Stimulated activated effector memory CD8-positive, alpha-beta T cell treated with anti-CD3 and anti-CD28 coated beads, Interleukin-12 subunit alpha, Interleukin-12 subunit beta, amount 100 ng/mL, for 72 hours (primary cell): ENCODE data around the gene MRPL11.

Experiments
- ATAC-seq: fragments of 150-1000 bp; cut with Tn5 transposase; 2 replicates; pipeline ENCODE4 v1.10.0; 2021
- DNase-seq, 2 donors: peaks; one replicate each; pipeline ENCODE4 v3.0.0; 2021 to 2022; ENCODE audit warnings: low spot score in 2 of 2
- H3K27ac Mint-ChIP-seq: one replicate; pipeline ENCODE4 v1.8.0; 2022; ENCODE audit warnings: mild to moderate bottlenecking, mixed read lengths
- H3K36me3 Mint-ChIP-seq: one replicate; pipeline ENCODE4 v1.8.0; 2022; ENCODE audit warnings: mild to moderate bottlenecking, mixed read lengths
- H3K4me1 Mint-ChIP-seq: one replicate; pipeline ENCODE4 v1.8.0; 2022; ENCODE audit warnings: mixed read lengths
- H3K4me3 Mint-ChIP-seq: one replicate; pipeline ENCODE4 v1.8.0; 2022; ENCODE audit warnings: mild to moderate bottlenecking, mixed read lengths
- H3K9me3 Mint-ChIP-seq: one replicate; pipeline ENCODE4 v1.8.0; 2022; ENCODE audit warnings: mixed read lengths

MRPL11 gene

DNA sequence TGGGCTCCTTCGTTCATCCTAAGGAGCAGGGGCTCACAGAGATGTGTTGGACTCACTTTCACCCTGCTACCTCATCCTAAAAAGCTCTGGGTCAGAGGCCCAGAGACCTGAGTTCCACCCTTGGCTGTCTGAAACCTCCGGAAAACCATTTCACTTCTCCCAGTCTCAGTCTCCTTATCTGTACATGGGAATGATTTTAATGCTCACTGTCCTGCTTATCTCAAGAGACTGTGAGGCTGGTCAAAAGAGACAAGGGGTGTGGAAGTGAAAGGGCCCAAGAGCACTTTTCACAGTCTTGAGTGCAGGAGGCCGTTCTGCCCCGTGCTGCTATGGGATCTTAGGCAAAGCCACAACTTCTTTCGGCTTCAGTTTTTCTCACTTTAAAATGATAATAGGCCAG, 31.0 kb downstream of the MRPL11 start:
- H3K36me3 Mint-ChIP-seq, result no peaks in the 10 kb centered on the region
- no peaks in the 10 kb centered on the region for H3K9me3 Mint-ChIP-seq
- H3K4me1 Mint-ChIP-seq, result peaks cover 6% of the 10 kb centered on the region
- no peak overlapping the region for H3K27ac Mint-ChIP-seq
- no peak for DNase-seq
- H3K4me3 Mint-ChIP-seq, result no peak overlapping the region
- no peak for ATAC-seq

DNA sequence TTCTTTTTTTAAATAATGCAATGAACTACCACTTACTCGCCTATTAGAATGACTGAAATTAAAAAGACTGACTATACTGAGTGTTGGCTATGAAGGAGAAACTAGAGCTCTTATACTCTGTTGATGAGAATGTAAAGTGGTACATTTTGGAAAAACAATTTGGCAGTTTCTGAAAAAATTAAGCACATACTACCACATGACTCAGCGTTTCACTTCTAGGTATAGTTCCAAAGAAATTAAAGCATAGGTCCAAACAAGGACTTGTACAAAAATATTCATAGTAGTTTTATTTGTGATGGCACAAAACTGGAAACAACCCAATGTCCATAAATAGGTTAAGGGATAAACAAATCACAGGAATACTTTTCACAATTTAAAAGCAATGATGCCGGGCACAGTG, 44.7 kb downstream of the MRPL11 start:
- Mint-ChIP-seq H3K9me3 (no peaks in the 10 kb centered on the region), H3K27ac (no peak overlapping the region), H3K4me1 (no peaks in the 10 kb centered on the region), H3K36me3 (no peaks in the 10 kb centered on the region), H3K4me3 (no peak overlapping the region)
- DNase-seq (no peak), ATAC-seq (no peak)

DNA sequence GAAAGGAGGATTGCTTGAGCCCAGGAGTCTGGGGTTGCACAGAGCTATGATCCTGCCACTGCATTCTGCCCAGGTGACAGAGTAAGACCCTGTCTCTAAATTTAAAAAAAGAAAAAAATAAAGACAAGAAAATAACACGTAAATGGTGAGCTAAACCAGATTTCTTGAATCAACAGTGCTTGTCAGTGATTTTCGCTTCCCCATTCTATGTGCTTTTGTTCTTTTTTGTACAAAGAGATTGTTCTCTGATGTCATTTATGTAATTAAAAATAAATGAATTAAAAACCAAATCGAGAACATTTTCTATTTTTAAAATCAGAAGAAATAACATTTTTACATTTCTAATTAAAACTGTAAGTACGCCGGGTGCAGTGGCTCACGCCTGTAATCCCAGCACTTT, 47.3 kb downstream of the MRPL11 start:
- Mint-ChIP-seq H3K4me1 (peaks cover 1% of the 10 kb centered on the region), H3K36me3 (no peaks in the 10 kb centered on the region), H3K27ac (no peak overlapping the region), H3K9me3 (no peaks in the 10 kb centered on the region), H3K4me3 (no peak overlapping the region)
- ATAC-seq (no peak), DNase-seq (no peak)

DNA sequence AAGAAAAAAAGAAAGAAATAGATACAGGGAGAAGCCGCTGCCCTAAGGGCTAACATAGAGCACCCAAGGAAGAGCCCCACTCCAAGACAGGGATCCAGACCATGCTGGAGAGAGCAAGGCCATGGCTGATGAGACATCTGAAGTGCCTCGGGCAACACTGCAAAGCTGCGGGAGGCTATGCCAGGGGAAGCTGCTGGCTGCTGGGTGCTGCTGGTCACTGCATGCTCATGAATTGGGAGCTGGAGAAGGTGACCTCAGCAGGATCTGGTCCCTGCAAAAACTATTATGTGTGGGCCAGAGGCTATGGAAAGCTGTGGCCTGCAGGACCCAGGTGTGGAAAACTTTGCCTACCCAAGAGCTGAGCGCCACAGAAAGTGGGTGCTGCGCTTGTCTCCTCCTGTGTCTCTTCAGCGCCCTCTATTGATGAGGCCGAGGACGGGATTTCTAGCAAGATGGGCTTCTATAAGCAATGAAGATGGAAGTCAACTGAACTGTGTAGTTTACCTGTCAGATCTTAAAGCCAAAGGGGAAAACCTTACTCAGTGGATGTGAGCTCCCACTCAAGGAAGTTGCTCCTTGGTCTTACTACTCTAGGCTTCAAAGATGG, 49.8 kb downstream of the MRPL11 start:
- ATAC-seq (peak; percentile 80), DNase-seq (peak; percentile 57 to 76)
- H3K4me3 Mint-ChIP-seq, result no peak overlapping the region
- no peaks in the 10 kb centered on the region for H3K9me3 Mint-ChIP-seq
- no peaks in the 10 kb centered on the region for H3K36me3 Mint-ChIP-seq
- no peak overlapping the region for H3K27ac Mint-ChIP-seq
- H3K4me1 Mint-ChIP-seq, result peaks cover 6% of the 10 kb centered on the region

DNA sequence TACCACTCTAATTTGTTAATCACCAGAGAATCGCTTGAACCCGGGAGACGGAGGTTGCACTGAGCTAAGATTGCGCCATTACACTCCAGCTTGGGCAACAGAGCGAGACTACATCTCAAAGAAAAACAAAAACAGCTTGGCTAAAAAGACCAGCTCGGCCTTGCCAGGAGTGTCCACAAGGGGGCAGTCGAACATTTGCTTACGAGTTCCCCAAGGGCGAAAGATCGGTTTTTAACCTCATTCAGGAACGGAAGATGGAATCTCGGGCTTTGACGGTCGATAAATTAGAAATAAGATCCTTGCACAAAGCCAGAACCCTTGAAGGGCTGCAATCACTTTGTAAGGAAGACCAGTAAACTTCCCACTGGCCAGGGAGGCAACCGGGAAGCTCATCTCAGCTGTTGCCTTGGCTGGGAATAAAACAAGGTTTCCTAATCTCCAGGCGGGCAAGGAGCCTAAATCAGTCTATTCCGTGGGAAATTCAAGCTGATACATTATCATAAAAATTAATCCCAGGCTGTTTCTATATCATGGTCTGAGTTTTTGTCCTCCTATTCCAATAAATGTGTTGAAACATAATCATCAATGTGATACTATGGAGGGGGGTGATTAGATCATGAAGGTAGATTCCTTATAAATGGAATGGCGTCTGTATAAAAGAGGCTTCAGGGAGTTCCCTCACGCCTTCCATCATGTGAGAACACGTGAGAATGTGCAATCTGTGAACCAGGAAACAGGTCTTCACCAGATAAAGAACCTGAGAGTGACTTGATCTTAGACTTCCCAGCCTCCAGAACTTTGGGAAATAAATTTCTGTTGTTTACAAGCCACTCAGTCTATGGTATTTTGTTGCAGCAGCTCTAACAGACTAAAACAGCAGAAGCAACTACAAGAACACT, 52.2 kb downstream of the MRPL11 start:
- H3K4me3 Mint-ChIP-seq, result peak overlapping the region; percentile 43
- DNase-seq (peak; percentile 77 to 91), ATAC-seq (peak; percentile 70)
- no peaks in the 10 kb centered on the region for H3K9me3 Mint-ChIP-seq
- peak overlapping the region; percentile 68 for H3K27ac Mint-ChIP-seq
- H3K36me3 Mint-ChIP-seq, result no peaks in the 10 kb centered on the region
- peaks cover 6% of the 10 kb centered on the region for H3K4me1 Mint-ChIP-seq
